Cardiac fibroblast (primary cell): ENCODE data around the gene HYAL2.

Experiments used
- DNase-seq, 2 donors: peaks; one replicate each; pipeline versions ENCODE4 v3.0.0 to v3.0.0-alpha.2; 2010; ENCODE audit warnings: low read depth in 2 of 2
- H3K4me3 ChIP-seq, 2 donors: replicated peaks in 1 of 2; 1 replicate in 1 of 2; 2 replicates in 1 of 2; pipeline ENCODE4 v1.5.1; 2011; ENCODE audit warnings: low read depth in 2 of 2, low read length in 2 of 2, mild to moderate bottlenecking in 2 of 2, moderate library complexity in 1 of 2
- CTCF ChIP-seq: IDR thresholded peaks from one replicate; pipeline ENCODE4 v1.5.1; 2011; ENCODE audit warnings: low read depth, mild to moderate bottlenecking, low read length, inconsistent platforms

The HYAL2 gene

GRCh38 chr3:50323614-50324199 lies 1.2 kb upstream of the HYAL2 start:
- H3K4me3 ChIP-seq: no peak overlapping the region
- TF ChIP-seq CTCF: peak; percentile 9
- peak; percentile 23 to 38 for DNase-seq

- no peak for TF ChIP-seq CTCF
- DNase-seq: peak; percentile 45 to 47
- H3K4me3 ChIP-seq: no peak overlapping the region
Measured at GRCh38 chr3:50323092-50323600, 601 bp upstream of the HYAL2 start.

- peak overlapping the region; percentile 72 to 74 for H3K4me3 ChIP-seq
Measured at GRCh38 chr3:50322115-50322385, 495 bp downstream of the HYAL2 start.

GRCh38 chr3:50321336-50322114 lies 1.0 kb downstream of the HYAL2 start:
- H3K4me3 ChIP-seq: peak overlapping the region; percentile 72 to 74
- peak; percentile 88 to 92 for DNase-seq
- TF ChIP-seq CTCF: peak; percentile 47

More at GRCh38 chr3:50322115-50322385, 495 bp downstream of the HYAL2 start:
- no peak for DNase-seq
- TF ChIP-seq CTCF: no peak

- H3K4me3 ChIP-seq: peak overlapping the region; percentile 72 to 74
- no peak for TF ChIP-seq CTCF
- DNase-seq: peak; percentile 60 to 76
Measured at GRCh38 chr3:50320853-50321335, 1.7 kb downstream of the HYAL2 start.

GRCh38 chr3:50319894-50320625 lies 2.5 kb downstream of the HYAL2 start:
- no peak for DNase-seq
- no peak for TF ChIP-seq CTCF
- peak overlapping the region; percentile 72 to 74 for H3K4me3 ChIP-seq
